ENCODE data around the gene SELENOO. TPM values are rescaled to one million over a fixed set of nuclear protein-coding genes. Genes with fewer than 3 reads are reported as not detected.

Gene SELENOO
- total RNA-seq, 4 donors from 2014 or later: 20.7 to 50.6 (median 31.0) TPM

- intact Hi-C loops (cut with DNase I): no loop called here
- 82 to 91% methylated on average over 21 to 25 of the region's 26 CpGs for WGBS, 2 donors
- H3K27me3 ChIP-seq: no peaks in the 10 kb centered on the region
Observed at GRCh38 chr22:50173311-50173982, 27.4 kb upstream of the SELENOO start.

GRCh38 chr22:50173983-50174355 lies 26.8 kb upstream of the SELENOO start:
- TF ChIP-seq POLR2A (IDR thresholded peaks at IDR 0.05) (no peak), CTCF (IDR thresholded peaks at IDR 0.05) (no peak)
- Histone ChIP-seq H3K27ac (no peak overlapping the region), H3K4me1 (peaks cover 5 to 16% of the 10 kb centered on the region in 2 donors), H3K9me3 (no peaks in the 10 kb centered on the region), H3K36me3 (no peaks in the 10 kb centered on the region), H3K27me3 (no peaks in the 10 kb centered on the region), H3K4me3 (replicated peaks in 1 of 3) (no peak overlapping the region)
- WGBS, 2 donors: 75 to 93% methylated on average over 2 to 3 of the region's 6 CpGs
- intact Hi-C loops (cut with DNase I): no loop called here
- DNase-seq: no peak

More at GRCh38 chr22:50173311-50173982, 27.4 kb upstream of the SELENOO start:
- no peak for DNase-seq
- no peak overlapping the region for H3K4me3 ChIP-seq (replicated peaks in 1 of 3)
- no peaks in the 10 kb centered on the region for H3K36me3 ChIP-seq
- H3K27ac ChIP-seq: no peak overlapping the region
- no peaks in the 10 kb centered on the region for H3K9me3 ChIP-seq
- TF ChIP-seq POLR2A (IDR thresholded peaks at IDR 0.05) (no peak), CTCF (IDR thresholded peaks at IDR 0.05) (no peak)
- H3K4me1 ChIP-seq: peaks cover 5 to 16% of the 10 kb centered on the region in 2 donors

- intact Hi-C loops (cut with DNase I): no loop called here
- Histone ChIP-seq H3K4me1 (peaks cover under 1 to 12% of the 10 kb centered on the region in 2 donors), H3K36me3 (no peaks in the 10 kb centered on the region), H3K27me3 (no peaks in the 10 kb centered on the region), H3K9me3 (no peaks in the 10 kb centered on the region), H3K27ac (no peak overlapping the region), H3K4me3 (replicated peaks in 1 of 3) (no peak overlapping the region)
- TF ChIP-seq POLR2A (IDR thresholded peaks at IDR 0.05): no peak
- no peak for TF ChIP-seq CTCF (IDR thresholded peaks at IDR 0.05)
- no peak for DNase-seq
- WGBS, 2 donors: 94 to 96% methylated on average over 12 to 25 of the region's 27 CpGs
Observed at GRCh38 chr22:50174382-50175190, 26.2 kb upstream of the SELENOO start.

GRCh38 chr22:50175191-50175461 lies 25.7 kb upstream of the SELENOO start:
- intact Hi-C loops (cut with DNase I): no loop called here
- H3K4me3 ChIP-seq (replicated peaks in 1 of 3): no peak overlapping the region
- H3K27me3 ChIP-seq: no peaks in the 10 kb centered on the region
- H3K27ac ChIP-seq: no peak overlapping the region
- TF ChIP-seq CTCF (IDR thresholded peaks at IDR 0.05): no peak
- TF ChIP-seq POLR2A (IDR thresholded peaks at IDR 0.05): no peak
- DNase-seq: no peak
- no peaks in the 10 kb centered on the region for H3K36me3 ChIP-seq
- 98 to 100% methylated on average over 2 to 6 of the region's 6 CpGs for WGBS, 2 donors
- no peaks in the 10 kb centered on the region for H3K9me3 ChIP-seq
- H3K4me1 ChIP-seq: peaks cover 0 to 10% of the 10 kb centered on the region in 2 donors

Measured in thyroid gland (tissue), 4 donors.